HuH-7.5 (cell line): ENCODE data around the gene SPATA7.
A peak's percentile ranks its signal among the peaks of the same experiment; 100 is the strongest.
"Not testable (repeated sequence)": the region's sequence is repeated elsewhere in the genome, so short reads cannot be mapped to it uniquely, and the experiment has no call there.

Source experiments
- DNase-seq: peaks from one replicate; pipeline ENCODE4 v3.0.0; 2011; ENCODE audit warnings: low spot score

The SPATA7 gene

GRCh38 chr14:88385212-88386101, at the start of gene SPATA7:
SPATA7 (plus strand) TSS chr14:88385657; CDS start chr14:88385819, 162 bp downstream.
- DNase-seq = peak; percentile 62

- DNase-seq = no peak
These were observed 45.1 kb upstream of the SPATA7 start for GRCh38 chr14:88340357-88340756.

GRCh38 chr14:88342980-88343379, 42.5 kb upstream of the SPATA7 start:
- DNase-seq = no peak

- DNase-seq = no peak
These were observed 39.3 kb upstream of the SPATA7 start for GRCh38 chr14:88346048-88346639.

- DNase-seq = no peak
These were observed 36.9 kb upstream of the SPATA7 start for GRCh38 chr14:88348546-88348945.

GRCh38 chr14:88351966-88352691, 33.3 kb upstream of the SPATA7 start:
- no peak for DNase-seq

GRCh38 chr14:88352698-88353097, 32.8 kb upstream of the SPATA7 start:
- no peak for DNase-seq

- DNase-seq = no peak
These were observed 31.1 kb upstream of the SPATA7 start for GRCh38 chr14:88354358-88354757.

- no peak for DNase-seq
These were observed 26.0 kb upstream of the SPATA7 start for GRCh38 chr14:88359500-88359899.

GRCh38 chr14:88363644-88364043, 21.8 kb upstream of the SPATA7 start:
- no peak for DNase-seq

GRCh38 chr14:88364710-88365413, 20.6 kb upstream of the SPATA7 start:
- DNase-seq = no peak

GRCh38 chr14:88369496-88369895, 16.0 kb upstream of the SPATA7 start:
- no peak for DNase-seq

- no peak for DNase-seq
These were observed 5.6 kb upstream of the SPATA7 start for GRCh38 chr14:88379706-88380343.

- DNase-seq = no peak
These were observed 5.1 kb upstream of the SPATA7 start for GRCh38 chr14:88380405-88380804.

GRCh38 chr14:88381634-88382033, 3.8 kb upstream of the SPATA7 start:
- DNase-seq = not testable (repeated sequence)

- DNase-seq = no peak
These were observed 739 bp upstream of the SPATA7 start for GRCh38 chr14:88384718-88385117.

- no peak for DNase-seq
These were observed 868 bp downstream of the SPATA7 start for GRCh38 chr14:88386256-88386794.

- no peak for DNase-seq
These were observed 3.4 kb downstream of the SPATA7 start for GRCh38 chr14:88388741-88389282.

GRCh38 chr14:88392609-88393008, 7.2 kb downstream of the SPATA7 start:
- DNase-seq = no peak

GRCh38 chr14:88411039-88411438, 25.6 kb downstream of the SPATA7 start:
- DNase-seq = no peak

GRCh38 chr14:88417594-88417993, 32.1 kb downstream of the SPATA7 start:
- no peak for DNase-seq
